NT2/D1 (cell line): ENCODE data around the gene ILDR2.

Experiments
- SUZ12 ChIP-seq: IDR thresholded peaks from 2 replicates; pipeline ENCODE4 v1.6.1; 2011; ENCODE audit not compliant: insufficient read length, insufficient read depth; ENCODE audit errors: extremely low read depth
- YY1 ChIP-seq: IDR thresholded peaks from 2 replicates; pipeline ENCODE4 v1.6.1; 2011; ENCODE audit not compliant: insufficient read length, insufficient read depth
- ZNF274 ChIP-seq: IDR thresholded peaks from 2 replicates; pipeline ENCODE4 v1.6.1; 2011; ENCODE audit warnings: mild to moderate bottlenecking, low read depth, low read length

DNA sequence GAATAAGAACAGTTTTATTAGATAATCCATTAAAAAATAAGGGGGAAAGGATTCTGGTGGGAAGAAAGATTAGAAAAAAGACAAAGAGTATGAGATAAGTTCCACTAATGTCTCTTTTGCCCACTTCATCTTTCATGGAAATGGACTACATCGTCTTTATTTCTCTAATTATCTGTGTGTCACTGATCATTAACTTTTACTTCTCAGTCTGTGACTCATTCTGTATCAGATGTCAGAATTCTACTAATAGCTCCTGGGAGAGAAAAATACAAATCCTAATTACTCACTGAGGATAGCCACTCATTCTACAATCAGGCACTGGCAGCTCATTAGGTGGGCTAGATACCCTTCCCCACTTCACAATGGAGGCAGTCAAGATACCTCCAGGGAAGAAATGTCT lies 41.7 kb downstream of the ILDR2 start:
- no peak for TF ChIP-seq ZNF274
- no peak for TF ChIP-seq YY1
- no peak for TF ChIP-seq SUZ12
